Hepatocyte (in vitro differentiated cells): Measurements from ENCODE around the gene APOE.

Experiments used
- EZH2 ChIP-seq: fragments of 200-600 bp; sonication (generic); IDR thresholded peaks from 2 replicates; pipeline ENCODE4 v1.6.1; 2016; ENCODE audit warnings: antibody characterized with exemption, mild to moderate bottlenecking, borderline replicate concordance
- EZH2phosphoT487 ChIP-seq: fragments of 200-600 bp; sonication (generic); IDR thresholded peaks from one replicate; pipeline ENCODE4 v1.6.1; 2018; ENCODE audit warnings: antibody characterized with exemption, mild to moderate bottlenecking, low read depth, moderate library complexity; ENCODE audit not compliant: unreplicated experiment, severe bottlenecking
- TF ChIP-seq, protein P1 (sequence below): fragments of 200-600 bp; sonication (generic); IDR thresholded peaks from 2 replicates; pipeline ENCODE4 v1.5.1; 2016; ENCODE audit warnings: antibody characterized with exemption, mild to moderate bottlenecking; ENCODE audit not compliant: poor library complexity

DNA sequence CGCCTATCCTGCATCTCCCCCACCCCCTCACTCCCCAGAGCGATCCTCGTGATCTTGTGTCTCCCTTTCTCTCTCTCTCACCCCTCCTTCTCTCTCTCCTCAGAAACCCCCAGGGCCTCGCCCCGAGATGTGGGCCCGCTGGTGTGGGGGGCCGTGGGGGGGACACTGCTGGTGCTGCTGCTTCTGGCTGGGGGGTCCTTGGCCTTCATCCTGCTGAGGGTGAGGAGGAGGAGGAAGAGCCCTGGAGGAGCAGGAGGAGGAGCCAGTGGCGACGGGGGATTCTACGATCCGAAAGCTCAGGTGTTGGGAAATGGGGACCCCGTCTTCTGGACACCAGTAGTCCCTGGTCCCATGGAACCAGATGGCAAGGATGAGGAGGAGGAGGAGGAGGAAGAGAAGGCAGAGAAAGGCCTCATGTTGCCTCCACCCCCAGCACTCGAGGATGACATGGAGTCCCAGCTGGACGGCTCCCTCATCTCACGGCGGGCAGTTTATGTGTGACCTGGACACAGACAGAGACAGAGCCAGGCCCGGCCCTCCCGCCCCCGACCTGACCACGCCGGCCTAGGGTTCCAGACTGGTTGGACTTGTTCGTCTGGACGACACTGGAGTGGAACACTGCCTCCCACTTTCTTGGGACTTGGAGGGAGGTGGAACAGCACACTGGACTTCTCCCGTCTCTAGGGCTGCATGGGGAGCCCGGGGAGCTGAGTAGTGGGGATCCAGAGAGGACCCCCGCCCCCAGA, 27.3 kb upstream of the APOE start:
- TF ChIP-seq, protein P1, sequence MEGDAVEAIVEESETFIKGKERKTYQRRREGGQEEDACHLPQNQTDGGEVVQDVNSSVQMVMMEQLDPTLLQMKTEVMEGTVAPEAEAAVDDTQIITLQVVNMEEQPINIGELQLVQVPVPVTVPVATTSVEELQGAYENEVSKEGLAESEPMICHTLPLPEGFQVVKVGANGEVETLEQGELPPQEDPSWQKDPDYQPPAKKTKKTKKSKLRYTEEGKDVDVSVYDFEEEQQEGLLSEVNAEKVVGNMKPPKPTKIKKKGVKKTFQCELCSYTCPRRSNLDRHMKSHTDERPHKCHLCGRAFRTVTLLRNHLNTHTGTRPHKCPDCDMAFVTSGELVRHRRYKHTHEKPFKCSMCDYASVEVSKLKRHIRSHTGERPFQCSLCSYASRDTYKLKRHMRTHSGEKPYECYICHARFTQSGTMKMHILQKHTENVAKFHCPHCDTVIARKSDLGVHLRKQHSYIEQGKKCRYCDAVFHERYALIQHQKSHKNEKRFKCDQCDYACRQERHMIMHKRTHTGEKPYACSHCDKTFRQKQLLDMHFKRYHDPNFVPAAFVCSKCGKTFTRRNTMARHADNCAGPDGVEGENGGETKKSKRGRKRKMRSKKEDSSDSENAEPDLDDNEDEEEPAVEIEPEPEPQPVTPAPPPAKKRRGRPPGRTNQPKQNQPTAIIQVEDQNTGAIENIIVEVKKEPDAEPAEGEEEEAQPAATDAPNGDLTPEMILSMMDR = no peak
- TF ChIP-seq EZH2phosphoT487 (no peak), EZH2 (no peak)
